HG02588 (cell line): ENCODE data around the gene SRPRB.
A peak's percentile ranks its signal among the peaks of the same experiment; 100 is the strongest.

Experiments used
- ATAC-seq: cut with Tn5 transposase; IDR thresholded peaks from one replicate; pipeline ENCODE4 v1.9.1; 2021; ENCODE audit warnings: mild to moderate bottlenecking, moderate library complexity; ENCODE audit not compliant: unreplicated experiment

The SRPRB gene

GRCh38 chr3:133805702-133806475 lies at the start of gene SRPRB:
Gene SRPRB, plus strand, starts transcription at chr3:133805815. Its CDS starts 34 bp downstream, at chr3:133805849.
- peak; percentile 98 for ATAC-seq

- ATAC-seq: no peak
Observed at GRCh38 chr3:133756716-133757694, 48.6 kb upstream of the SRPRB start.

- ATAC-seq: no peak
Observed at GRCh38 chr3:133757701-133758567, 47.7 kb upstream of the SRPRB start.

GRCh38 chr3:133758568-133758928 lies 47.1 kb upstream of the SRPRB start:
- ATAC-seq: no peak

- ATAC-seq: no peak
Observed at GRCh38 chr3:133758964-133759739, 46.5 kb upstream of the SRPRB start.

GRCh38 chr3:133759740-133760305 lies 45.8 kb upstream of the SRPRB start:
- no peak for ATAC-seq

- ATAC-seq: no peak
Observed at GRCh38 chr3:133760916-133761315, 44.7 kb upstream of the SRPRB start.

GRCh38 chr3:133761605-133762484 lies 43.8 kb upstream of the SRPRB start:
- no peak for ATAC-seq

GRCh38 chr3:133762539-133762938 lies 43.1 kb upstream of the SRPRB start:
- ATAC-seq: no peak

- no peak for ATAC-seq
Observed at GRCh38 chr3:133763797-133764683, 41.6 kb upstream of the SRPRB start.

- no peak for ATAC-seq
Observed at GRCh38 chr3:133765256-133765655, 40.4 kb upstream of the SRPRB start.

- ATAC-seq: no peak
Observed at GRCh38 chr3:133767607-133768006, 38.0 kb upstream of the SRPRB start.

- ATAC-seq: no peak
Observed at GRCh38 chr3:133769536-133769935, 36.1 kb upstream of the SRPRB start.

- ATAC-seq: no peak
Observed at GRCh38 chr3:133773732-133774131, 31.9 kb upstream of the SRPRB start.

- no peak for ATAC-seq
Observed at GRCh38 chr3:133775309-133775708, 30.3 kb upstream of the SRPRB start.

- ATAC-seq: no peak
Observed at GRCh38 chr3:133775835-133776234, 29.8 kb upstream of the SRPRB start.

- ATAC-seq: no peak
Observed at GRCh38 chr3:133776794-133777438, 28.7 kb upstream of the SRPRB start.
